ENCODE measurements around the gene ATXN1. TPM values are rescaled to one million over a fixed set of nuclear protein-coding genes. Genes with fewer than 3 reads are reported as not detected.

Gene ATXN1
- polyA plus RNA-seq, 1 donor from 2014 or later, result 28.2 TPM

DNA sequence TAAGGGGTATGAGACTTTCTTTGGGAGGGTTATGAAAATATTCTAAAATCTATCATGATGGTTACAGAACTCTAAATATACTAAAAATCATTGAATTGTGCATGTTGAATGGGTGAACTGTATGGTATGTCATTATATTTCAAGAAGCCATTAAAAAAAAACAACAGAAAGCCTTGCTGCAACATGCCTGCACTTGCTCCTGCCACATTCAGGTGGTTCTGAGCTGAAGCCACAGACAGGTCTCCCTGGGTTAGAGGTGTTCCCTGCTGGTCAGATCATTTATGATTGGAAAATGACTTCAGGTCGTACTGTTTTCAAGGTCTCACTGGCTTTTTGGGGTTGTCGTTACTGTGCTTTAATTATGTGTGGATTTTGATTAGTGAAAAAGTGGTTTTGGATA lies 509.6 kb downstream of the ATXN1 start:
- no peaks in the 10 kb centered on the region for H3F3A ChIP-seq (ENCODE audit: insufficient read depth, low read length, poor library complexity, severe bottlenecking)
- H3K79me2 ChIP-seq (replicated peaks; ENCODE audit: insufficient read depth, low read length), result no peaks in the 10 kb centered on the region
- no peak overlapping the region for H3K4me2 ChIP-seq (ENCODE audit: low read length)
- H3K9me2 ChIP-seq (ENCODE audit: insufficient read depth, low read length), result no peaks in the 10 kb centered on the region
- H3K36me3 ChIP-seq (ENCODE audit: insufficient read depth, low read length), result no peaks in the 10 kb centered on the region
- no peaks in the 10 kb centered on the region for H4K20me1 ChIP-seq (ENCODE audit: insufficient read depth)
- H3K9ac ChIP-seq (ENCODE audit: low read length), result no peak overlapping the region
- no peak overlapping the region for H2AFZ ChIP-seq (ENCODE audit: low read depth, low read length)
- no peak overlapping the region for H3K4me3 ChIP-seq (ENCODE audit: low read length)
- no peak overlapping the region for H3K27ac ChIP-seq (ENCODE audit: low read length)
- no peaks in the 10 kb centered on the region for H3K27me3 ChIP-seq (ENCODE audit: insufficient read depth, low read depth, low read length)
- no peaks in the 10 kb centered on the region for H3K9me3 ChIP-seq (ENCODE audit: low read length)
- TF ChIP-seq SMC3 (conservative IDR thresholded peaks at IDR 0.05; ENCODE audit: poor library complexity) (no peak), EZH2 (IDR thresholded peaks at IDR 0.05; ENCODE audit: borderline replicate concordance, insufficient read depth, low read length, poor library complexity, severe bottlenecking) (no peak), RAD21 (conservative IDR thresholded peaks at IDR 0.05) (no peak), POLR2AphosphoS5 (IDR thresholded peaks at IDR 0.05) (no peak), EP300 (conservative IDR thresholded peaks at IDR 0.05; ENCODE audit: poor library complexity, severe bottlenecking) (no peak), TAF1 (IDR thresholded peaks at IDR 0.05; ENCODE audit: low read depth) (no peak), MXI1 (conservative IDR thresholded peaks at IDR 0.05; ENCODE audit: poor library complexity, severe bottlenecking) (no peak)
- TF ChIP-seq, protein P1, sequence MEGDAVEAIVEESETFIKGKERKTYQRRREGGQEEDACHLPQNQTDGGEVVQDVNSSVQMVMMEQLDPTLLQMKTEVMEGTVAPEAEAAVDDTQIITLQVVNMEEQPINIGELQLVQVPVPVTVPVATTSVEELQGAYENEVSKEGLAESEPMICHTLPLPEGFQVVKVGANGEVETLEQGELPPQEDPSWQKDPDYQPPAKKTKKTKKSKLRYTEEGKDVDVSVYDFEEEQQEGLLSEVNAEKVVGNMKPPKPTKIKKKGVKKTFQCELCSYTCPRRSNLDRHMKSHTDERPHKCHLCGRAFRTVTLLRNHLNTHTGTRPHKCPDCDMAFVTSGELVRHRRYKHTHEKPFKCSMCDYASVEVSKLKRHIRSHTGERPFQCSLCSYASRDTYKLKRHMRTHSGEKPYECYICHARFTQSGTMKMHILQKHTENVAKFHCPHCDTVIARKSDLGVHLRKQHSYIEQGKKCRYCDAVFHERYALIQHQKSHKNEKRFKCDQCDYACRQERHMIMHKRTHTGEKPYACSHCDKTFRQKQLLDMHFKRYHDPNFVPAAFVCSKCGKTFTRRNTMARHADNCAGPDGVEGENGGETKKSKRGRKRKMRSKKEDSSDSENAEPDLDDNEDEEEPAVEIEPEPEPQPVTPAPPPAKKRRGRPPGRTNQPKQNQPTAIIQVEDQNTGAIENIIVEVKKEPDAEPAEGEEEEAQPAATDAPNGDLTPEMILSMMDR (IDR thresholded peaks at IDR 0.05; ENCODE audit: poor library complexity, severe bottlenecking), result no peak
- TF ChIP-seq, protein P2, sequence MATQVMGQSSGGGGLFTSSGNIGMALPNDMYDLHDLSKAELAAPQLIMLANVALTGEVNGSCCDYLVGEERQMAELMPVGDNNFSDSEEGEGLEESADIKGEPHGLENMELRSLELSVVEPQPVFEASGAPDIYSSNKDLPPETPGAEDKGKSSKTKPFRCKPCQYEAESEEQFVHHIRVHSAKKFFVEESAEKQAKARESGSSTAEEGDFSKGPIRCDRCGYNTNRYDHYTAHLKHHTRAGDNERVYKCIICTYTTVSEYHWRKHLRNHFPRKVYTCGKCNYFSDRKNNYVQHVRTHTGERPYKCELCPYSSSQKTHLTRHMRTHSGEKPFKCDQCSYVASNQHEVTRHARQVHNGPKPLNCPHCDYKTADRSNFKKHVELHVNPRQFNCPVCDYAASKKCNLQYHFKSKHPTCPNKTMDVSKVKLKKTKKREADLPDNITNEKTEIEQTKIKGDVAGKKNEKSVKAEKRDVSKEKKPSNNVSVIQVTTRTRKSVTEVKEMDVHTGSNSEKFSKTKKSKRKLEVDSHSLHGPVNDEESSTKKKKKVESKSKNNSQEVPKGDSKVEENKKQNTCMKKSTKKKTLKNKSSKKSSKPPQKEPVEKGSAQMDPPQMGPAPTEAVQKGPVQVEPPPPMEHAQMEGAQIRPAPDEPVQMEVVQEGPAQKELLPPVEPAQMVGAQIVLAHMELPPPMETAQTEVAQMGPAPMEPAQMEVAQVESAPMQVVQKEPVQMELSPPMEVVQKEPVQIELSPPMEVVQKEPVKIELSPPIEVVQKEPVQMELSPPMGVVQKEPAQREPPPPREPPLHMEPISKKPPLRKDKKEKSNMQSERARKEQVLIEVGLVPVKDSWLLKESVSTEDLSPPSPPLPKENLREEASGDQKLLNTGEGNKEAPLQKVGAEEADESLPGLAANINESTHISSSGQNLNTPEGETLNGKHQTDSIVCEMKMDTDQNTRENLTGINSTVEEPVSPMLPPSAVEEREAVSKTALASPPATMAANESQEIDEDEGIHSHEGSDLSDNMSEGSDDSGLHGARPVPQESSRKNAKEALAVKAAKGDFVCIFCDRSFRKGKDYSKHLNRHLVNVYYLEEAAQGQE (IDR thresholded peaks at IDR 0.05; ENCODE audit: borderline replicate concordance), result no peak

DNA sequence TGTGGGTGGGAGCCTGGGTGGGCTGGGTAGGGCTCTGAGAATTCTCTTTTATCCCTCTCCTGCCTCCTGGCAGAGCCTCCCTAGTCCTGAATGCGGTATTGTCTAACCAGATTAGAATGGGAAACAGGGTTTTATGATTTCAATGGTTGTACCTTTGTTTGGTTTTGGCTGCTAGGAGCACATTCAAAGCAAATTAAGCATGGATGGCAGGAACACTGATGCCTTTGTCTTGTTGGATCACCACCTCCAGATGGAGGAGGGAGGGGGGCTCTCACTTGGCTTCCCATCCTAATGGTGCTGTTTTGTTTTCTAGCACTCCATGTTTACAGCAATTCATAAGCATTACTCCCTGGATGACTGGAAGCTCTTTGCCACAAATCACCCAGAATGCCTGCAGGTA lies 511.3 kb downstream of the ATXN1 start:
- no peak overlapping the region for H3K9ac ChIP-seq (ENCODE audit: low read length)

More for the DNA sequence above, 511.3 kb downstream of the ATXN1 start:
- Histone ChIP-seq H3K4me3 (ENCODE audit: low read length) (no peak overlapping the region), H3K9me2 (ENCODE audit: insufficient read depth, low read length) (no peaks in the 10 kb centered on the region), H3F3A (ENCODE audit: insufficient read depth, low read length, poor library complexity, severe bottlenecking) (no peaks in the 10 kb centered on the region), H3K36me3 (ENCODE audit: insufficient read depth, low read length) (no peaks in the 10 kb centered on the region), H3K27ac (ENCODE audit: low read length) (no peak overlapping the region), H3K4me2 (ENCODE audit: low read length) (no peak overlapping the region), H3K9me3 (ENCODE audit: low read length) (no peaks in the 10 kb centered on the region), H4K20me1 (ENCODE audit: insufficient read depth) (no peaks in the 10 kb centered on the region), H3K79me2 (replicated peaks; ENCODE audit: insufficient read depth, low read length) (no peaks in the 10 kb centered on the region), H3K27me3 (ENCODE audit: insufficient read depth, low read depth, low read length) (no peaks in the 10 kb centered on the region), H2AFZ (ENCODE audit: low read depth, low read length) (no peak overlapping the region)
- TF ChIP-seq, protein P2 (IDR thresholded peaks at IDR 0.05; ENCODE audit: borderline replicate concordance), result no peak
- peak; percentile 29 for TF ChIP-seq POLR2AphosphoS5 (IDR thresholded peaks at IDR 0.05)
- TF ChIP-seq EP300 (conservative IDR thresholded peaks at IDR 0.05; ENCODE audit: poor library complexity, severe bottlenecking), result no peak
- TF ChIP-seq EZH2 (IDR thresholded peaks at IDR 0.05; ENCODE audit: borderline replicate concordance, insufficient read depth, low read length, poor library complexity, severe bottlenecking), result no peak

All from neural cell (in vitro differentiated cells).